ENCODE measurements around the gene GSTM1. TPM values are rescaled to one million over a fixed set of nuclear protein-coding genes. Genes with fewer than 3 reads are reported as not detected.
"Not testable (repeated sequence)": the region's sequence is repeated elsewhere in the genome, so short reads cannot be mapped to it uniquely, and the experiment has no call there.

Gene GSTM1
- total RNA-seq, 1 experiment from 2014 or later: not detected

- H3K4me3 ChIP-seq (ENCODE audit: low read depth, low read length): no peak overlapping the region
- no peaks in the 10 kb centered on the region for H3K4me1 Mint-ChIP-seq (ENCODE audit: low read depth, unreplicated experiment)
- no peaks in the 10 kb centered on the region for H3K36me3 ChIP-seq (ENCODE audit: control insufficient read depth, insufficient read depth, low read length)
- H3K9me3 Mint-ChIP-seq (ENCODE audit: unreplicated experiment): no peaks in the 10 kb centered on the region
- no peaks in the 10 kb centered on the region for H3K27me3 ChIP-seq (replicated peaks; ENCODE audit: control insufficient read depth, insufficient read depth, low read length)
- no TSS peak for BruUV-seq (replicated peaks)
- no peak for TF ChIP-seq CTCF (IDR thresholded peaks at IDR 0.05; ENCODE audit: insufficient read depth in 1 of 2, low read depth in 1 of 2, low read length in 1 of 2, severe bottlenecking in 1 of 2, unreplicated experiment in 1 of 2)
- CTCF ChIA-PET: no interaction called here
- DNase-seq: no peak
- no peak overlapping the region for H3K4me3 Mint-ChIP-seq (ENCODE audit: unreplicated experiment)
- POLR2A ChIA-PET: no interaction called here
- no peaks in the 10 kb centered on the region for H3K27me3 Mint-ChIP-seq (ENCODE audit: insufficient read depth, unreplicated experiment)
- no peaks in the 10 kb centered on the region for H3K9me3 ChIP-seq
- H3K27ac Mint-ChIP-seq (ENCODE audit: unreplicated experiment): no peak overlapping the region
- no peaks in the 10 kb centered on the region for H3K36me3 Mint-ChIP-seq (ENCODE audit: insufficient read depth, unreplicated experiment)
- no peaks in the 10 kb centered on the region for H3K4me1 ChIP-seq
- intact Hi-C loops (cut with micrococcal nuclease; ENCODE audit: unreplicated experiment): no loop called here
These were observed 4.1 kb downstream of the GSTM1 start for GRCh38 chr1:109691759-109692158.

GRCh38 chr1:109694400-109694799 lies 6.8 kb downstream of the GSTM1 start:
- BruUV-seq (replicated peaks); H3K9me3 Mint-ChIP-seq (ENCODE audit: unreplicated experiment); H3K27ac Mint-ChIP-seq (ENCODE audit: unreplicated experiment); H3K4me3 ChIP-seq (ENCODE audit: low read depth, low read length); H3K4me1 Mint-ChIP-seq (ENCODE audit: low read depth, unreplicated experiment); intact Hi-C loops (cut with micrococcal nuclease; ENCODE audit: unreplicated experiment); H3K4me3 Mint-ChIP-seq (ENCODE audit: unreplicated experiment); POLR2A ChIA-PET; CTCF ChIA-PET; H3K27me3 Mint-ChIP-seq (ENCODE audit: insufficient read depth, unreplicated experiment); H3K36me3 ChIP-seq (ENCODE audit: control insufficient read depth, insufficient read depth, low read length); H3K36me3 Mint-ChIP-seq (ENCODE audit: insufficient read depth, unreplicated experiment); DNase-seq; H3K27me3 ChIP-seq (replicated peaks; ENCODE audit: control insufficient read depth, insufficient read depth, low read length); H3K9me3 ChIP-seq; H3K4me1 ChIP-seq: not testable (repeated sequence)

- H3K9me3 Mint-ChIP-seq (ENCODE audit: unreplicated experiment); DNase-seq; H3K36me3 Mint-ChIP-seq (ENCODE audit: insufficient read depth, unreplicated experiment); intact Hi-C loops (cut with micrococcal nuclease; ENCODE audit: unreplicated experiment); CTCF ChIA-PET; H3K4me3 Mint-ChIP-seq (ENCODE audit: unreplicated experiment); H3K36me3 ChIP-seq (ENCODE audit: control insufficient read depth, insufficient read depth, low read length); H3K27me3 ChIP-seq (replicated peaks; ENCODE audit: control insufficient read depth, insufficient read depth, low read length); H3K27ac Mint-ChIP-seq (ENCODE audit: unreplicated experiment); H3K4me1 Mint-ChIP-seq (ENCODE audit: low read depth, unreplicated experiment); BruUV-seq (replicated peaks); H3K4me1 ChIP-seq; H3K9me3 ChIP-seq; POLR2A ChIA-PET; H3K4me3 ChIP-seq (ENCODE audit: low read depth, low read length); H3K27me3 Mint-ChIP-seq (ENCODE audit: insufficient read depth, unreplicated experiment): not testable (repeated sequence)
These were observed 7.5 kb downstream of the GSTM1 start for GRCh38 chr1:109695138-109695537.

- Histone ChIP-seq H3K4me1 (no peaks in the 10 kb centered on the region), H3K9me3 (no peaks in the 10 kb centered on the region), H3K4me3 (ENCODE audit: low read depth, low read length) (no peak overlapping the region), H3K27me3 (replicated peaks; ENCODE audit: control insufficient read depth, insufficient read depth, low read length) (no peaks in the 10 kb centered on the region), H3K36me3 (ENCODE audit: control insufficient read depth, insufficient read depth, low read length) (no peaks in the 10 kb centered on the region)
- Mint-ChIP-seq H3K27ac (ENCODE audit: unreplicated experiment) (no peak overlapping the region), H3K4me3 (ENCODE audit: unreplicated experiment) (no peak overlapping the region), H3K27me3 (ENCODE audit: insufficient read depth, unreplicated experiment) (no peaks in the 10 kb centered on the region), H3K4me1 (ENCODE audit: low read depth, unreplicated experiment) (no peaks in the 10 kb centered on the region), H3K36me3 (ENCODE audit: insufficient read depth, unreplicated experiment) (no peaks in the 10 kb centered on the region), H3K9me3 (ENCODE audit: unreplicated experiment) (no peaks in the 10 kb centered on the region)
- CTCF ChIA-PET: no interaction called here
- no peak for DNase-seq
- BruUV-seq (replicated peaks): no TSS peak
- intact Hi-C loops (cut with micrococcal nuclease; ENCODE audit: unreplicated experiment): no loop called here
- POLR2A ChIA-PET: no interaction called here
- no peak for TF ChIP-seq CTCF (IDR thresholded peaks at IDR 0.05; ENCODE audit: insufficient read depth in 1 of 2, low read depth in 1 of 2, low read length in 1 of 2, severe bottlenecking in 1 of 2, unreplicated experiment in 1 of 2)
These were observed 9.4 kb downstream of the GSTM1 start for GRCh38 chr1:109697066-109697465.

- H3K27me3 ChIP-seq (replicated peaks; ENCODE audit: control insufficient read depth, insufficient read depth, low read length); H3K27me3 Mint-ChIP-seq (ENCODE audit: insufficient read depth, unreplicated experiment); H3K9me3 Mint-ChIP-seq (ENCODE audit: unreplicated experiment); BruUV-seq (replicated peaks); H3K36me3 Mint-ChIP-seq (ENCODE audit: insufficient read depth, unreplicated experiment); H3K4me3 ChIP-seq (ENCODE audit: low read depth, low read length); H3K4me1 Mint-ChIP-seq (ENCODE audit: low read depth, unreplicated experiment); H3K4me1 ChIP-seq; H3K4me3 Mint-ChIP-seq (ENCODE audit: unreplicated experiment); H3K9me3 ChIP-seq; H3K36me3 ChIP-seq (ENCODE audit: control insufficient read depth, insufficient read depth, low read length); H3K27ac Mint-ChIP-seq (ENCODE audit: unreplicated experiment); intact Hi-C loops (cut with micrococcal nuclease; ENCODE audit: unreplicated experiment); CTCF ChIA-PET; DNase-seq; POLR2A ChIA-PET: not testable (repeated sequence)
These were observed 10.2 kb downstream of the GSTM1 start for GRCh38 chr1:109697861-109698260.

- H3K9me3 ChIP-seq; H3K4me1 Mint-ChIP-seq (ENCODE audit: low read depth, unreplicated experiment); H3K4me1 ChIP-seq; BruUV-seq (replicated peaks); H3K36me3 ChIP-seq (ENCODE audit: control insufficient read depth, insufficient read depth, low read length); intact Hi-C loops (cut with micrococcal nuclease; ENCODE audit: unreplicated experiment); H3K4me3 ChIP-seq (ENCODE audit: low read depth, low read length); CTCF ChIA-PET; H3K27ac Mint-ChIP-seq (ENCODE audit: unreplicated experiment); H3K36me3 Mint-ChIP-seq (ENCODE audit: insufficient read depth, unreplicated experiment); H3K27me3 Mint-ChIP-seq (ENCODE audit: insufficient read depth, unreplicated experiment); POLR2A ChIA-PET; H3K27me3 ChIP-seq (replicated peaks; ENCODE audit: control insufficient read depth, insufficient read depth, low read length); H3K4me3 Mint-ChIP-seq (ENCODE audit: unreplicated experiment); DNase-seq: not testable (repeated sequence)
- peaks cover 28% of the 10 kb centered on the region for H3K9me3 Mint-ChIP-seq (ENCODE audit: unreplicated experiment)
These were observed 15.3 kb downstream of the GSTM1 start for GRCh38 chr1:109702940-109703339.

Measured in Caco-2 (cell line).